Activated CD8-positive, alpha-beta memory T cell treated with anti-CD3 and anti-CD28 coated beads, Interleukin-2, amount 50 U/mL, for 48 hours (primary cell): ENCODE measurements around the gene MIPOL1.
"Not testable (repeated sequence)": the region's sequence is repeated elsewhere in the genome, so short reads cannot be mapped to it uniquely, and the experiment has no call there.

Source experiments
- DNase-seq: peaks from one replicate; pipeline ENCODE4 v3.0.0-alpha.2; 2020

Gene MIPOL1

DNA sequence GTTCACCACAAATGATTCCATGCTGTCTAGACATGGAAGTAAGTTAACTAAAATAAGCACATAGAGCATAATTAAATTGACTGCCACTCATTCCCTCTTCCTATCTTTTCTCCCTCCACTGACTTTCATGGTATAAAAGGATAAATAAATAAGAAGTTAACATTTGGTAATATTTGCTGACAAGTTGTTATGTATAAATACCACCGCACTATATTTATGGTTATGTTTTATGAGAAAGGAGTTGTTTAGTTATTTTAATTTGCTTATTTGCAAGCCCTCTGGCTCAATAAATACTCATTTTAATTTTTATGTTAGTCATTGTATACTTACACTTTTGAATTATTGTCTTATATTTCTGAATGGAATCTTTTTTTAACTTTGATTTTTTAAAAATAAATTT lies 113.5 kb downstream of the MIPOL1 start:
- no peak for DNase-seq

DNA sequence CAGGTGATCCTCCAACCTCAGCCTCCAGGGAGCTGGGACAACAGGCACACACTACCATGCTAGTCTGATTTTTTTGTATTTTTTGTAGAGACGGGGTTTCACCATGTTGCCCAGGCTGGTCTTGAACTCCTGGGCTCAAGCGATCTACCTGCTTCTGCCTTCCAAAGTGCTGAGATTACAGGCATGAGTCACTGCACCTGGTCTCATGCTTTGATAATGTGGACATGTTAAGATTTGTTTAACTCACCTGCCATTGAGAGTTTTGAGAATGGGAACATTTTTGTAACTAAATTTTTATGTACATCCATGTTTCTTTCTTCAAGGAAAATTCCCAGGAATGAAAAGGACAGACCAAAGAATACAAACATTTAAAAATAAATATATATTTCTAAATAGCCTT lies 121.2 kb downstream of the MIPOL1 start:
- DNase-seq, result no peak

DNA sequence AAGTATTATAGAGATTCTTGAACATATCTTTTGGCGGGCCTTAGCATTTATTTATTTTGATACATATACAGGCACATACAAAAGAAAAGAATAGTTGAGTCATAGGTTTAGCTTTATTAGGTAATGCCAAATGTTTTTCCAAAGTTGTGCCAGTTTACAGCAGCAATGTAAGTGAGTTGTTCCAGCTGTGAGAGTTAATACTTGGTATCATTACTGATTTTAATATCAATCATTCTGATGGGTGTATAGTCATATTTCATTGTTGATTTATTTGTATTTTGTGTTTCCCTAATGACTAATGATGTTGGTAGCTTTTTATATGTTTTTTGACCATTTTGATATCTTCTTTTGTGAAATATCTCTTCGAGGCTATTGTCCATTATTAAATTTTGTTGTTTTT lies 122.4 kb downstream of the MIPOL1 start:
- DNase-seq, result no peak

DNA sequence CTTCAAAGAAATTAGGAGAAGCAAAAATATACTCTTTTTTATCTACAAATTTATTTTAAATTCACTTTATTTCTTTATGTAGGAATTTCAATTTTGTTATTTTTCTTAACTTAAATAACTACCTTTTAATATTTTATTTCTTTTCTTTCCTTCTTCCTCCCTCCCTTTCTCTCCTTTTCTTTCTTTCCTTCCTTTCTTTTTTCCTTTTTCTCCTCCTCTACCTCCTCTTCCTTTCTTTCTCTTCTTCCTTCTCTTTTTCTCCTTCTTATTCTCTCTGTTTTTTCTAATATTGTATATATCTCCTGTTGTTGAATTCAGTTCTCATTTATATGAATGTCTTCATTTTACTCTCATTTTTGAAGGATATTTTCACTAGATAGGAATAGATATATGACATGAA lies 127.6 kb downstream of the MIPOL1 start:
- no peak for DNase-seq

DNA sequence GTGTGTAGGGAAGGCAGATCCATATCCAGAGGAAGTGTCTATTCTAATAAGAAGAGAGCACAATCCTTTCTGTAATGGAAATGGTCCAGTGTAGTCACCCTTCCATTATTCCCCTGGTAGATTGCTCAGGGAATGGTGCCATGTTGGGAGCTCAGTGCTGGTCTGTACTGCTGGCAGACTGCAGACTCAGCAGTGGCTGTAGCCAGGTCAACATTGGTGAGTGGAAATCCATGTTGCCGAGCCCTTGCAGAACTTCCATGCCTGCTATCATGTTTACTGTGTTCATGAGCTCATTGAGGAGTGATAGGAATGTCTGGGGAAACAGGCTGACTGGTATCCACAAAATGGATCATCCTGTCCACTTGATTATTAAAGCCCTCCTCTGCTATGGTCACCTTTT lies 128.7 kb downstream of the MIPOL1 start:
- DNase-seq, result no peak

DNA sequence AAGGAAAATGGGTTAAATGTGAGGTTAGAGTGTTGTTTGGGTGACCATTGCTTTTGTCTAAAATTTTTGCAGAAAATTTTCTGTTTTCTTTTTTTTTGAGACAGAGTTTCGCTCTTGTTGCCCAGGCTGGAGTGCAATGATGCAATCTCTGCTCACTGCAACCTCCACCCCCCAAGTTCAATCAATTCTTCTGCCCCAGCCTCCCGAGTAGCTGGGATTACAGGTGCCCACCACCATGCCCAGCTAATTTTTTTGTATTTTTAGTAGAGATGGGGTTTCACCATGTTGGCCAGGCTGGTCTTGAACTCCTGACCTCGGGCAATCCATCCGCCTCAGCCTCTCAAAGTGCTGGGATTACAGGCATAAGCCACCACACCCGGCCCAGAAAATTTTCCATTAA lies 130.2 kb downstream of the MIPOL1 start:
- not testable (repeated sequence) for DNase-seq

DNA sequence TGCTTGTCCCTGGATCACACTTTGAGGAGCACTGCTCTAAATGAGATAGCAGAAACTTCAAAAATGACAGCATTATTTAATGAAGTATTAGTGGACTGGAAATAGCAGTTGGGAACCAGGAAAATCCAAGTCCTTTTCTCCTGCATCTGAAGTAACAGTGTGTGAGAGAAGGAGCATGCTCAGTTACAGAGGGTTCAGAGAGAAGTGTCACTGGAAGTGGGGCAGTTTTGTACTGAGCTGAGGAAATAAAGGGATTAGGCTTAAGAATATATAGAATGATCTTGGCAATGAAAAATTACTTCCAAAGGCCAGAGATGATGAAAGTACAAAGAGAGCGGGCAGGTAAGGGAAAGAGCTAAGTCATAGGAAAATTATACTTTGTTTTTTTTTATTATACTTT lies 130.9 kb downstream of the MIPOL1 start:
- no peak for DNase-seq

DNA sequence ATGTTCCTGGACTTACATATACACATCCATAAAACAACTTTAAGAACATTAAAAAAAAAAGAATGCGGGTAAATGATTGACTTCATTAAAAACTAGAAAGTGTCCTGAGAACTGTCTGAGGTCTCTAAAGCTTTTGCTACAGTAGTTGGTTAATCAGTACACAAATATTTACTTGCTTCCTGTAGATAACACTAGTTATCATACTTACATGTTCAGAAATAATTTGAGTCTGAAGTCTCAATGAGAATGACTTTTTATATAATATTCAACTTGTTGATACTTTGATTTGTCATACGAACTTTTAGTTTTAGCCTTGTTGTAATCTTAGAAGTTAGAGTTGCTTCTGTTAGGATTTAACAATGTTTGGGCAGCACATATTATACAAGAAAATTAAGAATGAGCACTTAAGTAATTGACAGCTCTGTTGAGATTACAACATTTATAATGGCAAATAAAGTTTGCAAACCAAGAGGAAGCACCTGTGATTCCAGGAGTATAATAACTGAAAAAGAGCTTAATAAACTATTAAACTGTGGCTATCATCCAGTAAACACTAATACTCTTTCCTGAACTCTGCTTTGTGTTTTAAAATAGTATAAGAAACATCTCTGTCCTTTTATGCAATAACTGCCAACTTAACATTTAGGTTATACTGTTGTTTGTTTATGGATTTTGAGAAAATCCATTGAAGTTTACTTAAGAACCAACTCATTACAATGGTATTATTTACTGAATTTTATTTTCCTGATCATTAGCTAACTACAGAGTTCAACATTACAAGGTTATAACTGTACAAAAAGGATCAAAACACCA lies 131.7 kb downstream of the MIPOL1 start:
- no peak for DNase-seq

DNA sequence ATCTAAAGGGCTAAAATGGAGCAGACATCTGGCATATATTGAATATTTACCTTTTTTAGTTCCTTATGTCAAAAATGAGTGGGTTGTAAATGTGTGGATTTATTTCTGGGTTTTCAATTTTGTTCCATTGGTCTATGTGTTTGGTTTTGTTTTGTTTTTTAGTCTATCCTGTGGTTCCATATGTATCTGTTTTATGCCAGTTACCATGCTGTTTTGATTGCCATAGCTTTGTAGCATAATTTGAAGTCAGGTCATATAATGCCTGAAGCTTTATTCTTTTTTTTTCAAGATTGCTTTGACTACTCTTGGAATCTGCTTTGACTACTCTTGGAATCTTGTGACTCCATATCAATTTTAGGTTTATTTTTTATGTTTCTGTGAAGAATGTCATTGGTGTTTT lies 133.2 kb downstream of the MIPOL1 start:
- DNase-seq, result no peak

DNA sequence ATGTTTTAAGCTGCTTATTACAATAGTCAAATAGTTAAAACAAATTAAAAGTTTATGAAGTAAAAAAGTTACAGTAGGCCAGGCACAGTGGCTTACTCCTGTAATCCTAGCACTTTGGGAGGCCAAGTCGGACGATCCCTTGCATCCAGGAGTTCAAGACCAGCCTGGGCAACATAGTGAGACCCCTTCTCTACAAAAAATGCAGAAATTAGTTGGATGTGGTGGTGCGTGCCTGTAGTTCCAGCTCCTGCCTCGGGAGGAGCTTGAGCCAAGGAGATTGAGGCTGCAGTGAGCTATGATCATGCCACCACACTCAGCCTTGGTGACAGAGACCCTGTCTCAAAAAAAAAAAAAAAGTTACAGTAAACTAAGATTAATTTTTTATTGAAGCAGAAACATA lies 142.6 kb downstream of the MIPOL1 start:
- no peak for DNase-seq

DNA sequence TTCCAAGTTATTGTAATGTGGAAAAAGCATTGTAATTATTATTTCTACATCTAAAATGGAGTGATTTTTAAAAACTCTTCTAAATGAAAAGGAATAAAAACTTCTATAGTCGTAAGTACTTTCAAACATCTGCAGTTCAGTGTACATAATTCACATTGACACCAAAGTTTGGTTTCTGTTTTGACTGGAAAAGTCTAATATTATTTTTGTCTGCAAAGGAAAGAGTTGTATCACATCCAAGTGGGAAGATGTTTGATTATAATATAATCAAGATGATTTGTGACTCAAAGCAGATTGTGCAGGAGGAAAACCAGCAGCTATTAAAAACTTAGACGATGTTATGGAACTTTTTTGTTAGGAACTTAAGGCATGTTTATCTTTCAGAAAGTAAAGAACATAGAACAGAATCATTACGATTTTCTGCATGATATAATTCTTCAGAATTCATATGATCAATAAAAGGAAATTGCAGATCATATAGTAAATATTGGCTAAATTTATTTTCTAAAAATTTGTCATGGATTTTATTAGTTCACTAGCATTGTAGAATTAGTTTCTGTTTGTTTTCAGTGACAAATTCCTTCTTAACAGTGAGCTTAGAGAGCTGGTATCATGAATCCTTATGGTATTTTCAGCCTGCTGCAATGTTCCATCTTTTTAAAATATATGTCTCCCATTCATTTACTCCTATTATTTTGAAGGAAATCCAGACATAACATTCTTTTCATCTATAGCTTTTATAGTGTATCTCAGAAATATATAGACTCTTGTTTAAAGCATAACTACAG lies 145.8 kb downstream of the MIPOL1 start:
- no peak for DNase-seq

DNA sequence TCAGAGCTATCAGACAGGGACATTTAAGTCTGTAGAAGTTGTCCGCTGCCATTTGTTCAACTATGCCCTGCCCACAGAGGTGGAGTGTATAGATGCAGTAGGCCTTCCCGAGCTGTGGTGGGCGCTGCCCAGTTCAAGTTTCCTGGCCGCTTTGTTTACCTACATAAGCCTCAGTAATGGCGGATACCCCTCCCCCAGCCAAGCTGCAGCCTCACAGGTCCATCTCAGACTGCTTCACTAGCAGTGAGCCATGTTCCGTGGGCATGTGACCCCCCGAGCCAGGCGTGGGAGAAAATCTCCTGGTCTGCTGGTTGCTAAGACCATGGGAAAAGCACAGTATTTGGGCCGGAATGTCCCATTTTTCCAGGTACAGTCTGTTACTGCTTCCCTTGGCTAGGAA lies 165.9 kb downstream of the MIPOL1 start:
- no peak for DNase-seq

DNA sequence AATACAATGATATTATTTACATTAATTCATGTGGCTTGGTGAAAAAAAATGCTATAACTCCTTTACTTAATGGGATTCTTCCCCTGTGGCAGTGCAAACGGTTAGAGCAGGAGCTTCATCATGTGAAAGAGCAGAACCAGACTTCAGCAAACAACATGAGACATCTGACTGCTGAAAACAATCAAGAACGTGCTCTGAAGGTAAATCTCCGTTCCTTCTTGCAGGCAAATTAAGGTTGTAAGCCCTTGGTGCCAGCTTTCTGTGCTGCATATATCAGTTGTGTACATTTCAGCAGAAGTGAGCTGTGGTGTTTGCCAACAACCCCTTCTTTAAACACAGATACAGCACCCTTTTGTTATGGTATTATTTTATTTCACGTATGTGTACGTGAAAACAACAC lies 171.7 kb downstream of the MIPOL1 start:
- no peak for DNase-seq

DNA sequence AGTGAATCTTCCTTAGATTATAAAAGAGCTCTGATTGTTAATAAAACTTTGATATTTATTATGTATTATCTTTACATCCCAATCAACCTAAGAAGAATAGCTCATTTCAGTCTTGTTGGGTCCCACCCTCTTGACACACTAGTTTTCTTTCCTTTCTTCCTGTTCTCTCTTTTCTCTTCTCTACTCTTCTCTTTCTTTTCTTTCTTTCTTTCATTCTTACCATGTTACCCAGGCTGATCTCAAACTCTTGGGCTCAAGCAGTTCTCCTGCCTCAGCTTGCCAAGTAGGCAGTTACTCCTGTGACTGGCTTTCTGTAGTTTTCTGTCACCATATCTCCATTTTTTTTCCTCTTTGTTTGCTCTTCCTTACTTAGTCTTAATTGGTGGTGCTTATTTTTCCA lies 177.8 kb downstream of the MIPOL1 start:
- no peak for DNase-seq

DNA sequence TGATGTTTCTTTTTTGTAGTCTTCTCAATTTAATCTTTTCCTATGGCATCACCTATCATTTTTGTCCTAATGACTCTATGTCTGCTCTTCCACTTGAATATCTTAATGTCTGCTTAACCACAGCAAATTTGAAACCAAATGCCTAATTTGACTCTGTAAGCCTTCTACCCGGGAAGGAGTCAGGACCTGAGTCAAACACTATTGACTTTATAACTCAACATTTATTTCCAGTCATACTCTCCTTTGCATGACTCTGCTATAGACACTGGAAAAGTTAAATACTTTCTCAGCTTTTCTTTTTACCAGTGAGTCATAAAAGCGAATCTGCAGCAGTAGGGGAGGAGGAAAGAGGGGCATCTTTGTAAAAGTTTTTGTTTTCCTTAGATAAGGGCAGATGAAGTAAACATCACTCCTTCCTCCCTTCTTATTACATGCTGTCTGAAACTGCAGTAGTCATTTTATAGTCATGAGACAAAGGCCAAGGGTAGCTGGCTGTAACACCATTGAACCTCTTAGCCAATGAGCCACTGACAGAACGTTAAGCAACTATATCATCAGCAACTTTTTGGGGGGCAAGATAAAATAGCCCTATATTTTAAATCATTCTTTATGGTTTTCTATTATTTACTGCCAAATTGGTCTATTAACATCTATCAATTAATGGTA lies 179.3 kb downstream of the MIPOL1 start:
- DNase-seq, result no peak

DNA sequence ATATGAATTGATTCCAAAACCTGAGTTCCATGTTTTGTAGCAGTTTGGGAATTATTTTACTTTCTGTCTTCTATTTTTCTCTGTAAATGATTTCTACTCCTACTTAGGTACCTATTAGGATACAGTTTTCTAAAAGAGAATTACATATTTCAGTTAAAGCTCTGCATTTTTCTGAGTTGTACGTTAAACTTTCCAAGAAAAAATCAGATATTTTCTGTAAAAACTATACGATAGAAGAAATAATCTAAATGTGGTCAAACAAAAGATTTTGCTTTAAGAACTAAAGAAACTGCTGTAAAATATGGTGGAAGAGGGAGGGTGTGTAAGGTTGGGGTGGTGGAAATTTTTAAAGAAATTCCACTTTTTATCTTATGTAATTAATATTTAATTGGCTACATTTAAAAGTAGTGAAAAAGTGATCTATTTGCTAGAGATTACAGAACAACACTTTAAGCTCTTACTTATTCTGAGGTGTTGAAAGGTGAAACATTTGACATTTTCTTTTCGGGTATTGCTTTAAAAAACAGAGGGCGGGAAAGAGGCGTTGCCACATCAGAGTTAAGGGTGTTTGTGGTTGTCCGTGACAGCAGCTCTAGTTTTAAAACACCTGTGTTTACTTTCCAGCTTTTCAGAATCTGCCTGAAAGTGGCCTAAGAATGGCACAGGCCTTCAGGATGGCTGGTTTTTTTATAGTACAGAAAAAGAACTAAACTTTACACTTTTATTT lies 187.3 kb downstream of the MIPOL1 start:
- no peak for DNase-seq

DNA sequence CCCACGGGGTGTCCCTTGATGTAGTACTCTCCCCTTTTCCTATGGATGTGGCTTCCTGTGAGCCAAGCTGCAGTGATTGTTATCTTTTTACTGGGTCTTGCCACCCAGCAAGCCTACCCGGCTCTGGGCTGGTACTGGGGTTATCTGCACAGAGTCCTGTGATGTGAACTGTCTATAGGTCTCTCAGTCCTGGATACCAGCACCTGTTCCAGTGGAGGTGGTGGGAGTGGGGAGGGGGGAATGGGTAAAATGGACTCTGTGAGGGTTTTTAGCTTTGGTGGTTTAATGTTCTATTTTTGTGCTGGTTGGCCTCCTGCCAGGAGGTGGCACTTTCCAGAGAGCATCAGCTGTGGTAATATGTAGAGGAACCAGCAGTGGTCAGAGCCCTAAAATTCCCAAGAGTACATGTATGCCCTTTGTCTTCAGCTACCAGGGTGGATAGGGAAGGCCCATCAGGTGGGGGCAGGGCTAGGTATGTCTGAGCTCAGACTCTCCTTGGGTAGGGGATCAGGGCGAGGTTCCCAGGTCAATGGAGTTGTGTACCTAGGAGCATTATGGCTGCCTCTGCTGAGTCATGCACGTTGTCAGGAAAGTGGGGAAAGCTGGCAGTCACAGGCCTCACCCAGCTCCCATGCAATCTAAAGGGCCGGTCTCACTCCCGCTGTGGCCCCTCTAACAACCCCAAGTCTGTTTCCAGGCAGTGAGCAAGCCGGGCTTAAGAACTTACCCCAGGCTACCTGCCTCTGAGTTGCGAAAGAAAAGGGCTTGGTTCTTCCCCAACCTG lies 199.6 kb downstream of the MIPOL1 start:
- not testable (repeated sequence) for DNase-seq

DNA sequence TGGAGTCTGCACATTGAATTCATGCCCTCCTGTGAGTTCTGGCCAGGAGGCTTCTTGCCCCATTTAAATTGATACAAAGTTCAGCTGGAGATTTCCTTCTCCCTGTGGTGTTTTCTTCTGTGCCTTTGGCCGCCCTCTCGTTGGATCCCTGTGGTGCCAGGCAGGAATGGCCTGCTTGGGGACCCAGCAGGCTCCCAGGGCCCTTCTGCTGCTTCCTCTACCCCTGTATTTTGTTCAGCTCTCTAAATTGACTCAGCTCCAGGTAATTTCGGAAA lies 200.1 kb downstream of the MIPOL1 start:
- DNase-seq, result no peak

DNA sequence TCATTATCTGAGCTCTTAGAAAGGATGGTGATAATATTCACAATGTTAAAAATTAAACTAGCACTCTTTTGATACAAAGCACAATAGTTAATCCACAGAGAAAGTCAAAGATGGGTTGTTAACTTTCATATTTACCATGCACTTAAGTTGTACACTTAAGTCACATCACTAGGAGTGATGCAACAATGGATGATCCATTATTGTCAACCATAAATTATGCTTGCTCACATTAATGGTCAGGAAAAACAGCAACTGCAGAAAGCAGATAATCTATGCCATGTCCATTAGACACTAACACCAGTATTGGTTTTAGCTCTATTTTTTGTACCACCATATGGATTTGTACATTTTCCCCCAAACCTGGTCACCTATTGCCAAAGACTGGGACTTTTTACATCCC lies 201.8 kb downstream of the MIPOL1 start:
- DNase-seq, result no peak

DNA sequence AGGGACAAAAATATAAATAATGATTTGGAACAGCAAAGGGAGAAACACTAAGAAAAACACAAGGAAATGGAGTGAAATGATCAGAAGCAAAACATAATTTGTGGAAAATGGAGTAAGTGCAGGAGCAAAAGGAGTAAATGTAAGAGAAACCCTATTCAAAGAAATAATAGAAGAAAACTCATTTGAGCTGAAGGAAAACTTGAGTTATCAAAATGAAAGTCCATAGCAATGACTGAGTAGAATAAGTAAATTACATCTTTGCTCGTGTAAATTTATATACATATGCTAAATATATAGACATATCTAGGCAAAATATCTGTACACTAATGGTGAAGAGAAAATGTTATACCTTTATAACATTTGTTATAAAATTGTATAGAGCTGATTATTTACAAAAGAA lies 203.4 kb downstream of the MIPOL1 start:
- no peak for DNase-seq

DNA sequence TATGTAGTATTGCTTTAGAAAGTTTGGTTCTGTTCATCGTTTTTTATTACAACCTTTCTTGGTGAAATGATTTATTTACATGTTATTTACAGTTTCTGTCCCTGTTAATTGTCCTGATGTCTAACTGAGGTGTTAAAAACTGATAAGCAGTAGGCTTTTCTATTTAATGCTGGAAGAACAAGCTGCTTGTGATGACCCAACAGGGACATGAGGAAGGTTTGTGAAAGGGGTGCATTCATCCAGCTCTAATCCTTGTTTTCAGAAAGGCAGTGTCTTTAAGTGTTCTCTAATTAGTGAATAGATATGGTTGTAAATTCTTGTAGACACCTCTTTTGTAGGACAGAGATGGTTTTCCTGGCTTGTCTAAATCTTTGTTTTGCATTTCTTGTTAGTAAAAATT lies 205.9 kb downstream of the MIPOL1 start:
- DNase-seq, result no peak

DNA sequence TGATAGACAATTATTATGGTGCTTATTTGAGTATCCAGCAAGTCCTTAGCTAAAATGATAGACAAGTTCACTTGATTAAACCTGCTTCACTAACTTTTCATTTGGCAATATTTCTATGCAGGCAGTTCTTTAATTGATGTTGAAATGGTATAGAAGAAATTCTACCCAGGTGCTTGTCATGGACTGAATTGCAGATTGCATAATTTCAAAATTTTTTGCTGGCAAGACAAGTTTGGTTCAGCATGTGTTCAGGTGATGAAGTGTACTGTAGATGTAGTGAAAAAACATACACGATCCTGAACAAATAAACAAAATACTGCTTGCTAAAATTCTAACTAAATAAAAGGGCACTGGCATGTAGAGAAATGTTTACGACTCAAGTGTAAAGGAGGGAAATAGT lies 208.4 kb downstream of the MIPOL1 start:
- DNase-seq, result no peak
